OCI-LY7 (cell line): ENCODE measurements around the gene SMYD3. TPM values are rescaled to one million over a fixed set of nuclear protein-coding genes. Genes with fewer than 3 reads are reported as not detected.

ENCODE experiments used
- BruUV-seq: library from RNA; stranded (reverse); fragments of 400-500 nt; replicated peaks from 2 replicates; lab custom pipeline; 2021; lab: Mats Ljungman, UMichigan
- CTCF ChIA-PET: fragments of 300-600 bp; sonication (Branson Sonifier 250); formaldehyde crosslinking; loops from one replicate; lab custom pipeline; 2022; ENCODE audit warnings: antibody characterized with exemption; ENCODE audit not compliant: unreplicated experiment; lab: Charles Lee
- POLR2A ChIA-PET: fragments of 300-600 bp; sonication (Branson Sonifier 250); formaldehyde crosslinking; loops from one replicate; lab custom pipeline; 2022; ENCODE audit warnings: antibody characterized with exemption; lab: Charles Lee
- DNase-seq: peaks from one replicate; pipeline ENCODE4 v3.0.0-alpha.2; 2015; ENCODE audit warnings: low spot score
- H2AFZ ChIP-seq: fragments of 200-600 bp; sonication (generic), shearing (Covaris generic); 2 replicates; pipeline ENCODE4 v1.6.1; 2014; ENCODE audit warnings: mild to moderate bottlenecking, antibody characterized with exemption, low read length, moderate library complexity
- H3K27ac ChIP-seq: fragments of 200-600 bp; sonication (generic); 2 replicates; pipeline ENCODE4 v1.5.1; 2014; ENCODE audit warnings: mixed run types, low read depth, mild to moderate bottlenecking, moderate library complexity, low read length, inconsistent platforms; ENCODE audit not compliant: poor library complexity, severe bottlenecking
- H3K36me3 ChIP-seq: fragments of 200-600 bp; sonication (generic); 2 replicates; pipeline ENCODE4 v1.6.1; 2014; ENCODE audit warnings: mild to moderate bottlenecking, antibody characterized with exemption, low read length, moderate library complexity, mixed read lengths; ENCODE audit not compliant: insufficient read depth
- H3K4me1 ChIP-seq: fragments of 200-600 bp; sonication (generic); 2 replicates; pipeline ENCODE4 v1.5.1; 2014; ENCODE audit warnings: mild to moderate bottlenecking, low read length; ENCODE audit not compliant: insufficient read depth, poor library complexity, severe bottlenecking
- H3K4me2 ChIP-seq: fragments of 200-600 bp; sonication (generic); 2 replicates; pipeline ENCODE4 v1.6.1; 2014; ENCODE audit warnings: mild to moderate bottlenecking, low read length
- H3K4me3 ChIP-seq: fragments of 200-600 bp; sonication (generic); 2 replicates; pipeline ENCODE4 v1.5.1; 2014; ENCODE audit warnings: mild to moderate bottlenecking, low read depth, low read length; ENCODE audit not compliant: poor library complexity, severe bottlenecking
- H3K79me2 ChIP-seq: fragments of 200-600 bp; sonication (generic); 2 replicates; pipeline ENCODE4 v1.6.1; 2016; ENCODE audit warnings: low read depth, mild to moderate bottlenecking, low read length, moderate library complexity, mixed read lengths; ENCODE audit not compliant: insufficient read depth
- H3K9me2 ChIP-seq: fragments of 200-600 bp; sonication (generic); 2 replicates; pipeline ENCODE4 v1.6.1; 2016; ENCODE audit warnings: mild to moderate bottlenecking, low read length, mixed read lengths; ENCODE audit not compliant: insufficient read depth
- H3K9me3 ChIP-seq: fragments of 200-600 bp; sonication (generic); 2 replicates; pipeline ENCODE4 v1.6.1; 2014; ENCODE audit warnings: mild to moderate bottlenecking, mixed run types, low read length, mixed read lengths
- H4K20me1 ChIP-seq: fragments of 200-600 bp; sonication (generic); 2 replicates; pipeline ENCODE4 v1.6.1; 2014; ENCODE audit warnings: mild to moderate bottlenecking, antibody characterized with exemption, low read length, moderate library complexity, mixed read lengths; ENCODE audit not compliant: insufficient read depth
- CTCF ChIP-seq: fragments of 200-600 bp; sonication (generic); conservative IDR thresholded peaks from 2 replicates; pipeline ENCODE4 v1.5.1; 2014; ENCODE audit warnings: mild to moderate bottlenecking, antibody characterized with exemption, low read length, moderate library complexity, mixed read lengths
- EZH2phosphoT487 ChIP-seq: fragments of 200-600 bp; sonication (generic); IDR thresholded peaks from 2 replicates; pipeline ENCODE4 v1.6.1; 2018; ENCODE audit warnings: low read depth, borderline replicate concordance, mild to moderate bottlenecking, mixed run types, antibody characterized with exemption, low read length, moderate library complexity, mixed read lengths
- intact Hi-C: fragments of 100-400 bp; cut with micrococcal nuclease; formaldehyde crosslinking; loops from one replicate; pipeline ENCODE4 v1.10.0; 2022; ENCODE audit not compliant: unreplicated experiment
- total RNA-seq, 2 experiments: library from RNA; depleted of rRNA in 1 of 2; stranded (reverse); fragments of >200 nt in 1 of 2; shearing (Covaris generic) in 1 of 2; gene quantifications; 2 replicates each; pipeline ENCODE4 v1.2.3, GENCODE V29; 2014 to 2022

SMYD3 gene
- total RNA-seq, 2 experiments from 2014 or later: 28.9 to 34.5 TPM

- no peak for DNase-seq
- POLR2A ChIA-PET: interaction anchor here (0.7 to 1.1 kb wide), 2 partner anchors 25 to 73 kb away, joined by 3 to 4 read pairs; no protein-coding TSS in a partner anchor
- Histone ChIP-seq H3K4me1 (no peaks in the 10 kb centered on the region), H3K9me2 (no peaks in the 10 kb centered on the region), H3K4me2 (no peak overlapping the region), H3K36me3 (no peaks in the 10 kb centered on the region), H4K20me1 (peaks cover 7% of the 10 kb centered on the region; the same call in 1 of the 2 replicates), H3K9me3 (no peaks in the 10 kb centered on the region), H3K4me3 (no peak overlapping the region), H2AFZ (no peak overlapping the region), H3K27ac (no peak overlapping the region), H3K79me2 (no peaks in the 10 kb centered on the region)
- TF ChIP-seq CTCF (no peak), EZH2phosphoT487 (no peak)
- intact Hi-C loops: no loop called here
- BruUV-seq: no TSS peak
- CTCF ChIA-PET: no interaction called here
These were observed 129.4 kb downstream of the SMYD3 start for GRCh38 chr1:246377625-246378153.

- ChIA-PET CTCF (no interaction called here), POLR2A (interaction anchor here (0.6 kb wide), 1 partner anchor 120 kb away, joined by 3 read pairs; no protein-coding TSS in a partner anchor)
- Histone ChIP-seq H3K4me1 (no peaks in the 10 kb centered on the region), H3K27ac (no peak overlapping the region), H3K9me2 (no peaks in the 10 kb centered on the region), H2AFZ (no peak overlapping the region), H3K79me2 (no peaks in the 10 kb centered on the region), H3K9me3 (no peaks in the 10 kb centered on the region), H4K20me1 (no peaks in the 10 kb centered on the region), H3K4me3 (no peak overlapping the region), H3K36me3 (no peaks in the 10 kb centered on the region), H3K4me2 (no peak overlapping the region)
- BruUV-seq: no TSS peak
- intact Hi-C loops: no loop called here
- DNase-seq: no peak
- no peak for TF ChIP-seq EZH2phosphoT487
- no peak for TF ChIP-seq CTCF
These were observed 133.1 kb downstream of the SMYD3 start for GRCh38 chr1:246373828-246374569.

- H2AFZ ChIP-seq: no peak overlapping the region
- DNase-seq: no peak
- no TSS peak for BruUV-seq
- no peak overlapping the region for H3K4me3 ChIP-seq
- intact Hi-C loops: no loop called here
- no peaks in the 10 kb centered on the region for H3K9me3 ChIP-seq
- H3K79me2 ChIP-seq: no peaks in the 10 kb centered on the region
- H3K4me1 ChIP-seq: no peaks in the 10 kb centered on the region
- no peak overlapping the region for H3K27ac ChIP-seq
- no peaks in the 10 kb centered on the region for H3K36me3 ChIP-seq
- H3K4me2 ChIP-seq: no peak overlapping the region
- CTCF ChIA-PET: no interaction called here
- H4K20me1 ChIP-seq: no peaks in the 10 kb centered on the region
- POLR2A ChIA-PET: no interaction called here
- H3K9me2 ChIP-seq: no peaks in the 10 kb centered on the region
- TF ChIP-seq EZH2phosphoT487 (no peak), CTCF (no peak)
These were observed 134.5 kb downstream of the SMYD3 start for GRCh38 chr1:246372559-246372958.
